ENCODE results near the gene G0S2.

Gene G0S2

DNA sequence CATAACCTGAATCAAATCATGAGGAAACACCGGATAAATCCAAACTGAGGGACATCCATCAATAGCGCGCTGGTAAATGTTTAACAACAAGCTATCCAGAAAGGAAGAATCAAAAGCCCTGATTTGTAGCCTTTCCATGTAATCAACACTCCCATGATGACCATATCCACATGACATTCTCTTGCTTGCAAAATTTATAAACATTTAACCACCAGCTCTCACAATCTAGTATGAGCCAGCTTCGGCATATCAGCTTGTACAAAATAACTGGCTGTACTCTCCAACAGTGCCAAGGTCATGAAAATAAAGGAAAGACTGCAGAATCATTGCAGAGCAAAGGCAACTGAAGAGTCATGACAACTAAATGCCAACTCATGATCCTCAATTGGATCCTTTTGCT lies 45.1 kb downstream of the G0S2 start:
- DNase-seq (ENCODE audit: low read depth) = no peak

- no peak for DNase-seq (ENCODE audit: low read depth)
These were observed 45.6 kb downstream of the G0S2 start for GRCh38 chr1:209720826-209721225.

DNA sequence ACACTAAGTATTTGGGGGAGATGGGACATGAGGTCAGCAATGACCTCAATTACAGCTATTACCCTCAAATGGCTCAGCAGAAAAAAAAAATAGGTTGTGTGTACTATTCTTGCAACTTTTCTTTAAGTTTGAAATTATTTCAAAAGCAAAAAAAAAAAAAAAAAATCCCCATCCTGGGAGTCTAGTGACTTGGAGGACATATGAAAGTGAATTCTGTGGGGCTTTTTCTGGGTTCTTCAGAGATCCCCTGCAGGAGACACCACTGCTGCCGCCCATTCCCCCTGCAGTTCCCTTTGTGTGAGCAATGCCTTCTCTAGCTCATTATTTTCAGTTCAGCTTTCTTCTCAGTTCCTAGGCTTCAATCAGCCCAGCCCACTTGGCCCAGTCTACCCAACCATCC lies 46.1 kb downstream of the G0S2 start:
- DNase-seq (ENCODE audit: low read depth) = no peak

- no peak for DNase-seq (ENCODE audit: low read depth)
These were observed 48.1 kb downstream of the G0S2 start for GRCh38 chr1:209723265-209723664.

GRCh38 chr1:209723756-209724693 lies 48.8 kb downstream of the G0S2 start:
- DNase-seq (ENCODE audit: low read depth) = no peak
